Nephron progenitor cell (in vitro differentiated cells): Measurements from ENCODE around the gene CCDC90B.

Experiments used
- DNase-seq: peaks from one replicate; pipeline ENCODE4 v3.0.0; 2021
- H3K27ac Mint-ChIP-seq: 2 replicates; pipeline ENCODE4 v1.8.0; 2021; ENCODE audit warnings: mild to moderate bottlenecking, moderate library complexity, mixed read lengths
- H3K27me3 Mint-ChIP-seq: 2 replicates; pipeline ENCODE4 v1.8.0; 2021; ENCODE audit warnings: mild to moderate bottlenecking, low read depth, mixed read lengths; ENCODE audit not compliant: poor library complexity
- H3K36me3 Mint-ChIP-seq: 2 replicates; pipeline ENCODE4 v1.8.0; 2021; ENCODE audit warnings: low read depth, mixed read lengths
- H3K4me1 Mint-ChIP-seq: 2 replicates; pipeline ENCODE4 v1.8.0; 2021; ENCODE audit warnings: mixed read lengths
- H3K4me3 Mint-ChIP-seq: 2 replicates; pipeline ENCODE4 v1.8.0; 2021; ENCODE audit warnings: mild to moderate bottlenecking, moderate library complexity, mixed read lengths
- H3K9me3 Mint-ChIP-seq: 2 replicates; pipeline ENCODE4 v1.8.0; 2021; ENCODE audit warnings: mild to moderate bottlenecking, moderate library complexity, mixed read lengths
- TF ChIP-seq, protein P1 (sequence below): fragments of 200-600 bp; sonication (generic); IDR thresholded peaks from 2 replicates; pipeline ENCODE4 v1.5.0; 2021; ENCODE audit warnings: antibody characterized with exemption

Gene CCDC90B

DNA sequence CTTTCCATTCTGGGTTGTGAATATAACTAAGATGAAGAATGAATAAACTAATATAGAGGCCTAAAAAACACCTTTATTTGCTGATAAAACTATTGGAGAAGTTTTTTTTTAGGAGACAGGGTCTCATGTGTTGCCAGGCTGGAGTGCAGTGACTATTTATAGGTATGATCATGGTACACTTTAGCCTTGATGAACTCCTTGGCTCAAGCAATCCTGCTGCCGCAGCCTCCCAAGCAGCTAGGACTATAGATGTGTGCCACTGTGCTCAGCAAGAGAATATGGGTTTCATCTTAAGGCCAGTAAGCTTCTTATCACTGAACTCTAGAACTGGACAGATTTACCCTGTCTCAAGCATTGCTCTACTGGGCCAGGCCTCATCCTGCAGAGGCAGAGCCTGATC lies 26.6 kb downstream of the CCDC90B start:
- DNase-seq: no peak
- Mint-ChIP-seq H3K27ac (peak overlapping the region; percentile 30), H3K4me1 (peaks cover 5% of the 10 kb centered on the region), H3K4me3 (no peak overlapping the region), H3K9me3 (no peaks in the 10 kb centered on the region), H3K36me3 (peaks cover 35% of the 10 kb centered on the region), H3K27me3 (no peaks in the 10 kb centered on the region)
- TF ChIP-seq, protein P1, sequence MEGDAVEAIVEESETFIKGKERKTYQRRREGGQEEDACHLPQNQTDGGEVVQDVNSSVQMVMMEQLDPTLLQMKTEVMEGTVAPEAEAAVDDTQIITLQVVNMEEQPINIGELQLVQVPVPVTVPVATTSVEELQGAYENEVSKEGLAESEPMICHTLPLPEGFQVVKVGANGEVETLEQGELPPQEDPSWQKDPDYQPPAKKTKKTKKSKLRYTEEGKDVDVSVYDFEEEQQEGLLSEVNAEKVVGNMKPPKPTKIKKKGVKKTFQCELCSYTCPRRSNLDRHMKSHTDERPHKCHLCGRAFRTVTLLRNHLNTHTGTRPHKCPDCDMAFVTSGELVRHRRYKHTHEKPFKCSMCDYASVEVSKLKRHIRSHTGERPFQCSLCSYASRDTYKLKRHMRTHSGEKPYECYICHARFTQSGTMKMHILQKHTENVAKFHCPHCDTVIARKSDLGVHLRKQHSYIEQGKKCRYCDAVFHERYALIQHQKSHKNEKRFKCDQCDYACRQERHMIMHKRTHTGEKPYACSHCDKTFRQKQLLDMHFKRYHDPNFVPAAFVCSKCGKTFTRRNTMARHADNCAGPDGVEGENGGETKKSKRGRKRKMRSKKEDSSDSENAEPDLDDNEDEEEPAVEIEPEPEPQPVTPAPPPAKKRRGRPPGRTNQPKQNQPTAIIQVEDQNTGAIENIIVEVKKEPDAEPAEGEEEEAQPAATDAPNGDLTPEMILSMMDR: no peak

DNA sequence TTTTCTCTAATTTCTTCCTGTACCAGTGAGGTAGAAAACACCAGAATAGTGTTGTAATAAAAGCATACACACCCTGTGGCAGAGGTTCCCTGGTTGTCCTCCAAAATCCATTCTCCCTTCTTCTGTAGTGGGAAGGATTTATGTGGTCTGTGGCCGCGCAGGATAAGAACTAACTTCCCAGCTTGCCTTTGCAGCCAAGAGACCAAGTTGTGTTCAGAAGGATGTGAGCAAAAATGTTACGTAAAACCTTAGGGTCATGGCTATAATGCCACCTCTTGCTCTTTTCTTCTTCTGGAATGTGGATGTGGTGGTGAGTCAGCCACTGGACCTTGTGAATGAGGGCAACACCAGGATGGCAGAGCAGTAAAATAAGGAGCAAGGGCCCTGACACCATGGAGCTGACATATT lies 28.4 kb downstream of the CCDC90B start:
- Mint-ChIP-seq H3K36me3 (peaks cover 19% of the 10 kb centered on the region), H3K27me3 (no peaks in the 10 kb centered on the region), H3K4me1 (peaks cover 5% of the 10 kb centered on the region), H3K27ac (peak overlapping the region; percentile 51), H3K9me3 (no peaks in the 10 kb centered on the region), H3K4me3 (no peak overlapping the region)
- TF ChIP-seq, protein P1: no peak
- DNase-seq: no peak

- TF ChIP-seq, protein P1: no peak
- no peak for DNase-seq
- Mint-ChIP-seq H3K27ac (peak overlapping the region; percentile 55), H3K9me3 (no peaks in the 10 kb centered on the region), H3K36me3 (peaks cover 17% of the 10 kb centered on the region), H3K4me1 (peaks cover 5% of the 10 kb centered on the region), H3K27me3 (no peaks in the 10 kb centered on the region), H3K4me3 (no peak overlapping the region)
These were observed 29.4 kb downstream of the CCDC90B start for GRCh38 chr11:83256602-83257340.

GRCh38 chr11:83255366-83255765 lies 30.8 kb downstream of the CCDC90B start:
- no peak overlapping the region for H3K4me3 Mint-ChIP-seq
- no peaks in the 10 kb centered on the region for H3K9me3 Mint-ChIP-seq
- DNase-seq: no peak
- no peaks in the 10 kb centered on the region for H3K27me3 Mint-ChIP-seq
- TF ChIP-seq, protein P1: no peak
- H3K4me1 Mint-ChIP-seq: peaks cover 5% of the 10 kb centered on the region
- H3K36me3 Mint-ChIP-seq: peaks cover 12% of the 10 kb centered on the region
- peak overlapping the region; percentile 29 for H3K27ac Mint-ChIP-seq

- Mint-ChIP-seq H3K9me3 (no peaks in the 10 kb centered on the region), H3K4me3 (no peak overlapping the region), H3K36me3 (peaks cover 4% of the 10 kb centered on the region), H3K27me3 (peaks cover 4% of the 10 kb centered on the region), H3K27ac (no peak overlapping the region), H3K4me1 (peaks cover 5% of the 10 kb centered on the region)
- no peak for DNase-seq
- TF ChIP-seq, protein P1: no peak
These were observed 33.2 kb downstream of the CCDC90B start for GRCh38 chr11:83252941-83253340.

- H3K27me3 Mint-ChIP-seq: peaks cover 4% of the 10 kb centered on the region
These were observed 33.9 kb downstream of the CCDC90B start for GRCh38 chr11:83252266-83252665.

More at GRCh38 chr11:83252266-83252665, 33.9 kb downstream of the CCDC90B start:
- no peak overlapping the region for H3K27ac Mint-ChIP-seq
- peaks cover 5% of the 10 kb centered on the region for H3K4me1 Mint-ChIP-seq
- no peaks in the 10 kb centered on the region for H3K36me3 Mint-ChIP-seq
- TF ChIP-seq, protein P1: no peak
- H3K4me3 Mint-ChIP-seq: no peak overlapping the region
- no peaks in the 10 kb centered on the region for H3K9me3 Mint-ChIP-seq
- no peak for DNase-seq
